Mesenteric fat pad (tissue), 1 donor: ENCODE data around the gene PNLIPRP3. TPM values are rescaled to one million over a fixed set of nuclear protein-coding genes. Genes with fewer than 3 reads are reported as not detected.

Experiments used
- DNase-seq: peaks from one replicate; pipeline ENCODE4 v3.0.0-alpha.2; 2020; ENCODE audit warnings: low spot score
- total RNA-seq: library from RNA; stranded (reverse); fragmentation: NEBNext Ultra II Directional; extraction: Animal tissue kit (Norgen Biotek cat#: 25700); gene quantifications from one replicate; pipeline ENCODE4 v1.2.1, GENCODE V29; 2021
- donor health status: DM: yes; HTN: yes; CAD: no.

The PNLIPRP3 gene
- total RNA-seq, 1 donor from 2014 or later: not detected

- no peak for DNase-seq
Observed at GRCh38 chr10:116450861-116451260, 23.2 kb downstream of the PNLIPRP3 start.

- DNase-seq: no peak
Observed at GRCh38 chr10:116451711-116452337, 24.2 kb downstream of the PNLIPRP3 start.

- DNase-seq: no peak
Observed at GRCh38 chr10:116452338-116452720, 24.7 kb downstream of the PNLIPRP3 start.

GRCh38 chr10:116457488-116457887 lies 29.8 kb downstream of the PNLIPRP3 start:
- no peak for DNase-seq

- DNase-seq: no peak
Observed at GRCh38 chr10:116460219-116460618, 32.6 kb downstream of the PNLIPRP3 start.

GRCh38 chr10:116461680-116462079 lies 34.0 kb downstream of the PNLIPRP3 start:
- no peak for DNase-seq

- no peak for DNase-seq
Observed at GRCh38 chr10:116464257-116464656, 36.6 kb downstream of the PNLIPRP3 start.

- no peak for DNase-seq
Observed at GRCh38 chr10:116465546-116465945, 37.9 kb downstream of the PNLIPRP3 start.

- DNase-seq: no peak
Observed at GRCh38 chr10:116466715-116467422, 39.2 kb downstream of the PNLIPRP3 start.

GRCh38 chr10:116469437-116469836 lies 41.8 kb downstream of the PNLIPRP3 start:
- no peak for DNase-seq

- DNase-seq: no peak
Observed at GRCh38 chr10:116470071-116470470, 42.4 kb downstream of the PNLIPRP3 start.

- DNase-seq: no peak
Observed at GRCh38 chr10:116470768-116471415, 43.2 kb downstream of the PNLIPRP3 start.

GRCh38 chr10:116472891-116473290 lies 45.2 kb downstream of the PNLIPRP3 start:
- no peak for DNase-seq

GRCh38 chr10:116475866-116476265 lies 48.2 kb downstream of the PNLIPRP3 start:
- no peak for DNase-seq

- DNase-seq: no peak
Observed at GRCh38 chr10:116476461-116476860, 48.8 kb downstream of the PNLIPRP3 start.

- no peak for DNase-seq
Observed at GRCh38 chr10:116477986-116478664, 50.5 kb downstream of the PNLIPRP3 start.

GRCh38 chr10:116486770-116487448 lies 59.3 kb downstream of the PNLIPRP3 start:
- no peak for DNase-seq

GRCh38 chr10:116487522-116488430 lies 60.1 kb downstream of the PNLIPRP3 start:
- DNase-seq: no peak

- no peak for DNase-seq
Observed at GRCh38 chr10:116489460-116489859, 61.8 kb downstream of the PNLIPRP3 start.

GRCh38 chr10:116490028-116490662 lies 62.5 kb downstream of the PNLIPRP3 start:
- no peak for DNase-seq
